NCI-H82 treated with DMSO at 0.1 percent for 48 hours (cell line): ENCODE results near the gene RNF11.

Experiments
- DNase-seq: peaks from one replicate; lab custom pipeline; 2025; ENCODE audit not compliant: unreplicated experiment; lab: John Stamatoyannopoulos, UW

Gene RNF11

GRCh38 chr1:51294566-51295184 lies 58.6 kb downstream of the RNF11 start:
- no peak for DNase-seq

GRCh38 chr1:51295926-51296325 lies 59.9 kb downstream of the RNF11 start:
- DNase-seq: no peak

- peak; percentile 41 for DNase-seq
Measured at GRCh38 chr1:51296383-51297357, 60.6 kb downstream of the RNF11 start.

GRCh38 chr1:51297401-51298321 lies 61.6 kb downstream of the RNF11 start:
- no peak for DNase-seq

GRCh38 chr1:51298322-51298705 lies 62.2 kb downstream of the RNF11 start:
- DNase-seq: no peak

- no peak for DNase-seq
Measured at GRCh38 chr1:51299185-51299885, 63.3 kb downstream of the RNF11 start.

GRCh38 chr1:51299981-51300670 lies 64.1 kb downstream of the RNF11 start:
- no peak for DNase-seq

GRCh38 chr1:51301152-51301843 lies 65.2 kb downstream of the RNF11 start:
- DNase-seq: no peak

- peak; percentile 46 for DNase-seq
Measured at GRCh38 chr1:51301844-51302162, 65.7 kb downstream of the RNF11 start.

- DNase-seq: no peak
Measured at GRCh38 chr1:51302270-51302669, 66.2 kb downstream of the RNF11 start.

- DNase-seq: no peak
Measured at GRCh38 chr1:51302746-51303145, 66.7 kb downstream of the RNF11 start.

GRCh38 chr1:51303315-51303714 lies 67.2 kb downstream of the RNF11 start:
- no peak for DNase-seq

- DNase-seq: no peak
Measured at GRCh38 chr1:51303751-51304251, 67.7 kb downstream of the RNF11 start.

GRCh38 chr1:51304360-51304759 lies 68.3 kb downstream of the RNF11 start:
- DNase-seq: no peak

- DNase-seq: no peak
Measured at GRCh38 chr1:51305371-51305823, 69.3 kb downstream of the RNF11 start.

GRCh38 chr1:51306950-51307349 lies 70.9 kb downstream of the RNF11 start:
- no peak for DNase-seq

GRCh38 chr1:51308636-51309035 lies 72.6 kb downstream of the RNF11 start:
- DNase-seq: no peak

- DNase-seq: no peak
Measured at GRCh38 chr1:51309291-51309690, 73.2 kb downstream of the RNF11 start.

GRCh38 chr1:51310871-51311613 lies 75.0 kb downstream of the RNF11 start:
- no peak for DNase-seq
